K562 (cell line): ENCODE measurements around the gene LGALS7B. TPM values are rescaled to one million over a fixed set of nuclear protein-coding genes. Genes with fewer than 3 reads are reported as not detected.

Experiments used
- BCOR ChIP-seq: fragments of 450-650 bp; IDR thresholded peaks from 2 replicates; pipeline ENCODE4 v1.6.1; 2016
- CHD4 ChIP-seq: fragments of 200-600 bp; sonication (generic); IDR thresholded peaks from 3 replicates; pipeline ENCODE4 v1.6.1; 2012; ENCODE audit warnings: low read depth, mild to moderate bottlenecking, mixed read lengths, low read length, inconsistent platforms; ENCODE audit not compliant: insufficient read depth, insufficient replicate concordance, poor library complexity, severe bottlenecking
- FIP1L1 ChIP-seq: fragments of 200-400 bp; formaldehyde crosslinking; IDR thresholded peaks from 2 replicates; pipeline ENCODE4 v1.6.1; 2018; ENCODE audit warnings: mild to moderate bottlenecking, low read depth, low read length; ENCODE audit not compliant: poor library complexity, severe bottlenecking
- GABPA ChIP-seq: fragments of 200-800 bp; sonication (Bioruptor generic); conservative IDR thresholded peaks from 2 replicates; pipeline ENCODE4 v1.6.1; 2016; ENCODE audit warnings: low read depth, missing genetic modification characterization, missing compliant biosample characterization
- SOX6 ChIP-seq: fragments of 450-650 bp; IDR thresholded peaks from 2 replicates; pipeline ENCODE4 v1.6.1; 2014; ENCODE audit warnings: mild to moderate bottlenecking
- TAL1 ChIP-seq: fragments of 450-650 bp; IDR thresholded peaks from 2 replicates; pipeline ENCODE4 v1.6.1; 2016; ENCODE audit warnings: mild to moderate bottlenecking
- ZFP30 ChIP-seq: fragments of 250-450 bp; sonication (Bioruptor Pico); IDR thresholded peaks from 2 replicates; pipeline ENCODE4 v1.8.0; 2022; ENCODE audit warnings: moderate library complexity, mild to moderate bottlenecking, inconsistent platforms, borderline replicate concordance
- polyA plus RNA-seq, 8 experiments: library from polyadenylated mRNA; depleted of rRNA in 4 of 8; stranded (reverse) in 5 of 8; unstranded in 3 of 8; fragments of >200 nt; fragmentation: Nextera tagmentation in 2 of 8; fragmentation: Illumina TruSeq in 1 of 8; extraction: Ambion mirVana in 2 of 8; extraction: Trizol in 1 of 8; gene quantifications; 2 replicates each; pipeline versions ENCODE4 v1.2.1 to v1.2.3, GENCODE V29; 2011 to 2014; ENCODE audit warnings: inconsistent platforms in 1 of 8, missing spikeins in 1 of 8
- total RNA-seq, 7 experiments: library from RNA; depleted of rRNA in 6 of 7; stranded (reverse); fragments of >200 nt in 6 of 7; fragmentation: Illumina TruSeq in 2 of 7; extraction: Trizol in 2 of 7; gene quantifications; 2 replicates each; pipeline versions ENCODE4 v1.2.1 to v1.2.3, GENCODE V29; 2011 to 2021; ENCODE audit warnings: low replicate concordance in 1 of 7
- TF ChIP-seq, protein P1 (sequence below): sonication (generic); formaldehyde crosslinking; IDR thresholded peaks from 2 replicates; pipeline ENCODE4 v1.9.0; 2022; ENCODE audit warnings: mild to moderate bottlenecking, missing genetic modification reagents
- TF ChIP-seq, protein P2 (sequence below): fragments of 250-450 bp; sonication (Bioruptor Pico); IDR thresholded peaks from 2 replicates; pipeline ENCODE4 v1.5.0; 2020; ENCODE audit warnings: mild to moderate bottlenecking, borderline replicate concordance
- TF ChIP-seq, protein P3 (sequence below), 2 experiments: fragments of 450-650 bp in 1 of 2; IDR thresholded peaks; 2 replicates each; pipeline ENCODE4 v1.6.1; 2011 to 2017; ENCODE audit warnings: low read depth in 2 of 2, antibody characterized with exemption in 1 of 2, borderline replicate concordance in 1 of 2, low read length in 1 of 2, mild to moderate bottlenecking in 1 of 2, mixed read lengths in 1 of 2; ENCODE audit not compliant: control insufficient read depth in 1 of 2
- TF ChIP-seq, protein P4 (sequence below), 2 experiments: fragments of 150-350 bp in 1 of 2; IDR thresholded peaks; 2 replicates each; pipeline ENCODE4 v1.6.1; 2012 to 2016; ENCODE audit warnings: low read depth in 2 of 2, low read length in 2 of 2, mild to moderate bottlenecking in 1 of 2, moderate library complexity in 1 of 2
- TF ChIP-seq, protein P5 (sequence below), 2 experiments: fragments of 450-650 bp; conservative IDR thresholded peaks; 2 replicates each; pipeline ENCODE4 v1.6.1; 2017; ENCODE audit warnings: mild to moderate bottlenecking in 2 of 2, moderate library complexity in 2 of 2

LGALS7B gene
- total and polyA plus RNA-seq, 9 of the 15 experiments (the other 6 are each of a cell fraction or from before 2014, with no cell fraction given) = not detected

DNA sequence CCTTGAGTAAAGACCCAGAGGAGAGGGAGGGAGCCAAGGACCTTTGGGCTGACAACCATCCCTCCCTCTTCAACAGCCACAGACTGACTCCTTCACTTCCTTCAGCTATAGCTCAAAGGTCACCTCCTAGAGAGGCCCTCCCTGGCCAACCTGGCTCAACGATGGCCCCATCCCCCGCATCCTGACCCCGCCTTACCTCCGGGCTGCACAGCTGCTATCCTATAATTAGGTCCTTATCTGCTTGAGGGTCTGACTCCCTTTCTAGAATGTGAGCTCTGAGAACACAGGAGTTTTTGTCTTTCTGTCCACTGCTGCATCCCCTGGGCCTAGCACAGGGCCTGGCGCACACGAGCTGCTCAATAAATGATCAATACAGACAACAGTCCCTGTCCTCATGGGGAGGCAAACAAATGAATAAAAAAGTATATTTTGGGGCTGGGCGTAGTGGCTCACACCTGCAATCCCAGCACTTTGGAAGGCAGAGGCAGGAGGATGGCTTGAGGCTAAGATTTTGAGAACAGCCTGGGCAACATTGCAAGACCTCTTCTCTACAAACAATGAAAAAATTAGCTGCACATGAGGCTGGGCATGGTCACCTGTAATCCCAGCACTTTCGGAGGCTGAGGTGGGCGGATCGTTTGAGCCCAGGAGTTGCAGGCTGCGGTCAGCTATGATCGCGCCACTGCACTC is 30.4 kb downstream of the LGALS7B start (continued):
- TF ChIP-seq CHD4 (no peak), SOX6 (peak; percentile 83), BCOR (peak; percentile 53; the same call in 1 of the 2 replicates), TAL1 (peak; percentile 59), ZFP30 (CRISPR knock-in tag) (no peak), FIP1L1 (no peak), GABPA (tag) (0 out of 2 replicates have a peak, but pooled peaks have one; percentile 25)
- TF ChIP-seq, protein P1, sequence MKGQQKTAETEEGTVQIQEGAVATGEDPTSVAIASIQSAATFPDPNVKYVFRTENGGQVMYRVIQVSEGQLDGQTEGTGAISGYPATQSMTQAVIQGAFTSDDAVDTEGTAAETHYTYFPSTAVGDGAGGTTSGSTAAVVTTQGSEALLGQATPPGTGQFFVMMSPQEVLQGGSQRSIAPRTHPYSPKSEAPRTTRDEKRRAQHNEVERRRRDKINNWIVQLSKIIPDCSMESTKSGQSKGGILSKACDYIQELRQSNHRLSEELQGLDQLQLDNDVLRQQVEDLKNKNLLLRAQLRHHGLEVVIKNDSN (CRISPR knock-in tag) = no peak
- TF ChIP-seq, protein P2, sequence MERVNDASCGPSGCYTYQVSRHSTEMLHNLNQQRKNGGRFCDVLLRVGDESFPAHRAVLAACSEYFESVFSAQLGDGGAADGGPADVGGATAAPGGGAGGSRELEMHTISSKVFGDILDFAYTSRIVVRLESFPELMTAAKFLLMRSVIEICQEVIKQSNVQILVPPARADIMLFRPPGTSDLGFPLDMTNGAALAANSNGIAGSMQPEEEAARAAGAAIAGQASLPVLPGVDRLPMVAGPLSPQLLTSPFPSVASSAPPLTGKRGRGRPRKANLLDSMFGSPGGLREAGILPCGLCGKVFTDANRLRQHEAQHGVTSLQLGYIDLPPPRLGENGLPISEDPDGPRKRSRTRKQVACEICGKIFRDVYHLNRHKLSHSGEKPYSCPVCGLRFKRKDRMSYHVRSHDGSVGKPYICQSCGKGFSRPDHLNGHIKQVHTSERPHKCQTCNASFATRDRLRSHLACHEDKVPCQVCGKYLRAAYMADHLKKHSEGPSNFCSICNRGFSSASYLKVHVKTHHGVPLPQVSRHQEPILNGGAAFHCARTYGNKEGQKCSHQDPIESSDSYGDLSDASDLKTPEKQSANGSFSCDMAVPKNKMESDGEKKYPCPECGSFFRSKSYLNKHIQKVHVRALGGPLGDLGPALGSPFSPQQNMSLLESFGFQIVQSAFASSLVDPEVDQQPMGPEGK = no peak
- TF ChIP-seq, protein P3, sequence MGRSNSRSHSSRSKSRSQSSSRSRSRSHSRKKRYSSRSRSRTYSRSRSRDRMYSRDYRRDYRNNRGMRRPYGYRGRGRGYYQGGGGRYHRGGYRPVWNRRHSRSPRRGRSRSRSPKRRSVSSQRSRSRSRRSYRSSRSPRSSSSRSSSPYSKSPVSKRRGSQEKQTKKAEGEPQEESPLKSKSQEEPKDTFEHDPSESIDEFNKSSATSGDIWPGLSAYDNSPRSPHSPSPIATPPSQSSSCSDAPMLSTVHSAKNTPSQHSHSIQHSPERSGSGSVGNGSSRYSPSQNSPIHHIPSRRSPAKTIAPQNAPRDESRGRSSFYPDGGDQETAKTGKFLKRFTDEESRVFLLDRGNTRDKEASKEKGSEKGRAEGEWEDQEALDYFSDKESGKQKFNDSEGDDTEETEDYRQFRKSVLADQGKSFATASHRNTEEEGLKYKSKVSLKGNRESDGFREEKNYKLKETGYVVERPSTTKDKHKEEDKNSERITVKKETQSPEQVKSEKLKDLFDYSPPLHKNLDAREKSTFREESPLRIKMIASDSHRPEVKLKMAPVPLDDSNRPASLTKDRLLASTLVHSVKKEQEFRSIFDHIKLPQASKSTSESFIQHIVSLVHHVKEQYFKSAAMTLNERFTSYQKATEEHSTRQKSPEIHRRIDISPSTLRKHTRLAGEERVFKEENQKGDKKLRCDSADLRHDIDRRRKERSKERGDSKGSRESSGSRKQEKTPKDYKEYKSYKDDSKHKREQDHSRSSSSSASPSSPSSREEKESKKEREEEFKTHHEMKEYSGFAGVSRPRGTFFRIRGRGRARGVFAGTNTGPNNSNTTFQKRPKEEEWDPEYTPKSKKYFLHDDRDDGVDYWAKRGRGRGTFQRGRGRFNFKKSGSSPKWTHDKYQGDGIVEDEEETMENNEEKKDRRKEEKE (IDR thresholded peaks at IDR 0.05; ENCODE audit: borderline replicate concordance in 1 of 2, control insufficient read depth in 1 of 2, low read depth in 2 of 2, low read length in 1 of 2) = 0 out of 4 replicates have a peak, but pooled peaks of 1 of the 2 experiments have one; percentile 44
- TF ChIP-seq, protein P4, sequence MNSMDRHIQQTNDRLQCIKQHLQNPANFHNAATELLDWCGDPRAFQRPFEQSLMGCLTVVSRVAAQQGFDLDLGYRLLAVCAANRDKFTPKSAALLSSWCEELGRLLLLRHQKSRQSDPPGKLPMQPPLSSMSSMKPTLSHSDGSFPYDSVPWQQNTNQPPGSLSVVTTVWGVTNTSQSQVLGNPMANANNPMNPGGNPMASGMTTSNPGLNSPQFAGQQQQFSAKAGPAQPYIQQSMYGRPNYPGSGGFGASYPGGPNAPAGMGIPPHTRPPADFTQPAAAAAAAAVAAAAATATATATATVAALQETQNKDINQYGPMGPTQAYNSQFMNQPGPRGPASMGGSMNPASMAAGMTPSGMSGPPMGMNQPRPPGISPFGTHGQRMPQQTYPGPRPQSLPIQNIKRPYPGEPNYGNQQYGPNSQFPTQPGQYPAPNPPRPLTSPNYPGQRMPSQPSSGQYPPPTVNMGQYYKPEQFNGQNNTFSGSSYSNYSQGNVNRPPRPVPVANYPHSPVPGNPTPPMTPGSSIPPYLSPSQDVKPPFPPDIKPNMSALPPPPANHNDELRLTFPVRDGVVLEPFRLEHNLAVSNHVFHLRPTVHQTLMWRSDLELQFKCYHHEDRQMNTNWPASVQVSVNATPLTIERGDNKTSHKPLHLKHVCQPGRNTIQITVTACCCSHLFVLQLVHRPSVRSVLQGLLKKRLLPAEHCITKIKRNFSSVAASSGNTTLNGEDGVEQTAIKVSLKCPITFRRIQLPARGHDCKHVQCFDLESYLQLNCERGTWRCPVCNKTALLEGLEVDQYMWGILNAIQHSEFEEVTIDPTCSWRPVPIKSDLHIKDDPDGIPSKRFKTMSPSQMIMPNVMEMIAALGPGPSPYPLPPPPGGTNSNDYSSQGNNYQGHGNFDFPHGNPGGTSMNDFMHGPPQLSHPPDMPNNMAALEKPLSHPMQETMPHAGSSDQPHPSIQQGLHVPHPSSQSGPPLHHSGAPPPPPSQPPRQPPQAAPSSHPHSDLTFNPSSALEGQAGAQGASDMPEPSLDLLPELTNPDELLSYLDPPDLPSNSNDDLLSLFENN (IDR thresholded peaks at IDR 0.05; ENCODE audit: low read depth in 2 of 2, low read length in 2 of 2) = 0 out of 4 replicates have a peak, but pooled peaks of 1 of the 2 experiments have one; percentile 26
- TF ChIP-seq, protein P5, sequence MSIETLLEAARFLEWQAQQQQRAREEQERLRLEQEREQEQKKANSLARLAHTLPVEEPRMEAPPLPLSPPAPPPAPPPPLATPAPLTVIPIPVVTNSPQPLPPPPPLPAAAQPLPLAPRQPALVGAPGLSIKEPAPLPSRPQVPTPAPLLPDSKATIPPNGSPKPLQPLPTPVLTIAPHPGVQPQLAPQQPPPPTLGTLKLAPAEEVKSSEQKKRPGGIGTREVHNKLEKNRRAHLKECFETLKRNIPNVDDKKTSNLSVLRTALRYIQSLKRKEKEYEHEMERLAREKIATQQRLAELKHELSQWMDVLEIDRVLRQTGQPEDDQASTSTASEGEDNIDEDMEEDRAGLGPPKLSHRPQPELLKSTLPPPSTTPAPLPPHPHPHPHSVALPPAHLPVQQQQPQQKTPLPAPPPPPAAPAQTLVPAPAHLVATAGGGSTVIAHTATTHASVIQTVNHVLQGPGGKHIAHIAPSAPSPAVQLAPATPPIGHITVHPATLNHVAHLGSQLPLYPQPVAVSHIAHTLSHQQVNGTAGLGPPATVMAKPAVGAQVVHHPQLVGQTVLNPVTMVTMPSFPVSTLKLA (conservative IDR thresholded peaks at IDR 0.05) = 0 out of 4 replicates have a peak, but pooled peaks of 1 of the 2 experiments have one; percentile 20
